Measurements from ENCODE around the gene ANO10.

Gene ANO10

DNA sequence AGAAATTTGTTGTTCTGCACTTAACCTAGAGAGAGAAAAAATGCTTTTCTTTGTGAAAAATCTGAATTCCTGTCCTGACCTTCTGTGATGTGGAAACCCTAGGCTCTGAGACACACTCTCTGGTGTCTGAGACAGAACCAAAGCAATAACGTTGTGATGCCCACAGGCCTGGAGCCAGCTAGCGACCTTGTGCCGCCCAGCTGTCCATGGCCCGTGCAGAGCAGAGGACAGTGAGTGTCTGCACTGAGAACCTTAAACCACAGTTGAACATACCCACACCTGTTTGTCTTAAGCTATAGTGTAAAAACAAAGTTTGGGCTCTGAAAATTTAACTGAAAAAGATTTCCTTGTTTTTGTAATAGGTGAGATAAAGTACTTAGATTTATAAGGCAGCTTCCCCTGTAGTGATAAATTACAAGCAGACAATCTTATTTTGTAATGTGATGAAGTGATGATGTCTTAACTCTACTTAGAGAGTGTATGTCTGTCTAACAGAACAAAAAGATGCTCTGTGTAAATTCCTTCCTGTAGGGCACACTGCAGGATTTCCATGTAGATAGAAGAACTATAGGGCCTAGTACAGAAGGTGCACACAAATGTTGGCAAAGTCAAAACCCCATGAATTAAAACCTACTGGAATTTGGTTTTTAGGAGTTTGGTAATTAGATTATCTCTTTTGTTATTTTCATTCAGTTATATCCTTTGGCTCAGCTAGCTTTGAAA lies 272.8 kb downstream of the ANO10 start:
- Histone ChIP-seq H2AFZ (ENCODE audit: low read length) (no peak overlapping the region), H3K36me3 (ENCODE audit: insufficient read depth, low read length) (peaks cover 61% of the 10 kb centered on the region)

DNA sequence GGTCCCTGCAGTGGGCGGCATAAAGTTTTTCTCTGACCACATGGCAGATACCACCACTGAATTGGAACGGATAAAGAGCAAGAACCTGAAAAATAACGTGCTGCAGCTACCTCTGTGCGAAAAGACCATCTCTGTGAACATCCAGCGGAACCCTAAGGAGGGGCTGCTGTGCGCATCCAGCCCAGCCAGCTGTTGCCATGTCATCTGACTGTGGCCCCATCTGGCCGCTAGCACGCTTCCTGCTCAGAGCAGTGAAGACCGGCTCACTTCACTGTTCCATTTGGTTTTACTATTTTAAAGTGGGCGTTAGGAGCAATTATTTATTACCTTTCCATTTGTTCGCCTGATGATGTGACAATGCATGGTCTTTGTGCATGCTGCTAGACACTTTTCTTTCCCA lies 273.5 kb downstream of the ANO10 start:
- peaks cover 67% of the 10 kb centered on the region for H3K36me3 ChIP-seq (ENCODE audit: insufficient read depth, low read length)
- no peaks in the 10 kb centered on the region for H3F3A ChIP-seq (ENCODE audit: insufficient read depth, low read length)
- H3K4me1 ChIP-seq (ENCODE audit: insufficient read depth, low read length, severe bottlenecking): no peaks in the 10 kb centered on the region
- no peak overlapping the region for H3K4me2 ChIP-seq (ENCODE audit: low read length)
- H3K4me3 ChIP-seq (ENCODE audit: low read depth, low read length, poor library complexity, severe bottlenecking): no peak overlapping the region
- no peak overlapping the region for H3K27ac ChIP-seq (ENCODE audit: low read depth, low read length, poor library complexity, severe bottlenecking)
- H3K79me2 ChIP-seq (ENCODE audit: insufficient read depth, low read length): no peaks in the 10 kb centered on the region
- no peaks in the 10 kb centered on the region for H3K27me3 ChIP-seq (ENCODE audit: insufficient read depth, low read length)
- no peaks in the 10 kb centered on the region for H3K9me2 ChIP-seq (ENCODE audit: low read depth, low read length)
- no peak overlapping the region for H2AFZ ChIP-seq (ENCODE audit: low read length)
- H3K9me3 ChIP-seq (ENCODE audit: low read length): peaks cover 7% of the 10 kb centered on the region
- H3K9ac ChIP-seq (ENCODE audit: low read length): no peak overlapping the region
- H4K20me1 ChIP-seq (ENCODE audit: insufficient read depth, low read length): no peaks in the 10 kb centered on the region
- TF ChIP-seq, protein P1, sequence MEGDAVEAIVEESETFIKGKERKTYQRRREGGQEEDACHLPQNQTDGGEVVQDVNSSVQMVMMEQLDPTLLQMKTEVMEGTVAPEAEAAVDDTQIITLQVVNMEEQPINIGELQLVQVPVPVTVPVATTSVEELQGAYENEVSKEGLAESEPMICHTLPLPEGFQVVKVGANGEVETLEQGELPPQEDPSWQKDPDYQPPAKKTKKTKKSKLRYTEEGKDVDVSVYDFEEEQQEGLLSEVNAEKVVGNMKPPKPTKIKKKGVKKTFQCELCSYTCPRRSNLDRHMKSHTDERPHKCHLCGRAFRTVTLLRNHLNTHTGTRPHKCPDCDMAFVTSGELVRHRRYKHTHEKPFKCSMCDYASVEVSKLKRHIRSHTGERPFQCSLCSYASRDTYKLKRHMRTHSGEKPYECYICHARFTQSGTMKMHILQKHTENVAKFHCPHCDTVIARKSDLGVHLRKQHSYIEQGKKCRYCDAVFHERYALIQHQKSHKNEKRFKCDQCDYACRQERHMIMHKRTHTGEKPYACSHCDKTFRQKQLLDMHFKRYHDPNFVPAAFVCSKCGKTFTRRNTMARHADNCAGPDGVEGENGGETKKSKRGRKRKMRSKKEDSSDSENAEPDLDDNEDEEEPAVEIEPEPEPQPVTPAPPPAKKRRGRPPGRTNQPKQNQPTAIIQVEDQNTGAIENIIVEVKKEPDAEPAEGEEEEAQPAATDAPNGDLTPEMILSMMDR (IDR thresholded peaks at IDR 0.05; ENCODE audit: low read length): no peak
- no peak for TF ChIP-seq EZH2 (IDR thresholded peaks at IDR 0.05; ENCODE audit: borderline replicate concordance, low read length)

More for the DNA sequence above, 272.8 kb downstream of the ANO10 start:
- TF ChIP-seq, protein P1 (IDR thresholded peaks at IDR 0.05; ENCODE audit: low read length): no peak
- TF ChIP-seq EZH2 (IDR thresholded peaks at IDR 0.05; ENCODE audit: borderline replicate concordance, low read length): no peak
- Histone ChIP-seq H3K4me3 (ENCODE audit: low read depth, low read length, poor library complexity, severe bottlenecking) (no peak overlapping the region), H3K4me1 (ENCODE audit: insufficient read depth, low read length, severe bottlenecking) (no peaks in the 10 kb centered on the region), H3K27me3 (ENCODE audit: insufficient read depth, low read length) (no peaks in the 10 kb centered on the region), H3K9ac (ENCODE audit: low read length) (no peak overlapping the region), H3K4me2 (ENCODE audit: low read length) (no peak overlapping the region), H3K27ac (ENCODE audit: low read depth, low read length, poor library complexity, severe bottlenecking) (no peak overlapping the region), H3K79me2 (ENCODE audit: insufficient read depth, low read length) (no peaks in the 10 kb centered on the region), H3K9me2 (ENCODE audit: low read depth, low read length) (no peaks in the 10 kb centered on the region), H4K20me1 (ENCODE audit: insufficient read depth, low read length) (no peaks in the 10 kb centered on the region), H3F3A (ENCODE audit: insufficient read depth, low read length) (no peaks in the 10 kb centered on the region), H3K9me3 (ENCODE audit: low read length) (peaks cover 10% of the 10 kb centered on the region)

DNA sequence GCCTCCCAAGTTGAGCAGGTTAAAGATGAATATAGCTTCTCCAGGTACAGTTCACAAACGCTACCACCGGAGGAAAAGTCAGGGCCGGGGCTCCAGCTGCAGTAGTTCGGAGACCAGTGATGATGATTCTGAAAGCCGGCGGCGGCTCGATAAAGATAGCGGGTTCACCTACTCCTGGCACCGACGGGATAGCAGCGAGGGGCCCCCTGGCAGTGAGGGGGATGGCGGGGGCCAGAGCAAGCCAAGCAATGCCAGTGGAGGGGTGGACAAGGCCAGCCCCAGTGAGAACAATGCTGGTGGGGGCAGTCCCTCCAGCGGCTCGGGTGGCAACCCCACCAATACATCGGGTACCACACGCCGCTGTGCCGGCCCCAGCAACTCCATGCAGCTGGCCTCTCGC lies 274.0 kb downstream of the ANO10 start:
- Histone ChIP-seq H4K20me1 (ENCODE audit: insufficient read depth, low read length) (no peaks in the 10 kb centered on the region), H3K4me3 (ENCODE audit: low read depth, low read length, poor library complexity, severe bottlenecking) (no peak overlapping the region), H3K79me2 (ENCODE audit: insufficient read depth, low read length) (no peaks in the 10 kb centered on the region), H3K27ac (ENCODE audit: low read depth, low read length, poor library complexity, severe bottlenecking) (no peak overlapping the region), H3K27me3 (ENCODE audit: insufficient read depth, low read length) (no peaks in the 10 kb centered on the region), H3K4me1 (ENCODE audit: insufficient read depth, low read length, severe bottlenecking) (no peaks in the 10 kb centered on the region), H3F3A (ENCODE audit: insufficient read depth, low read length) (no peaks in the 10 kb centered on the region), H3K9me3 (ENCODE audit: low read length) (peaks cover 2% of the 10 kb centered on the region), H3K36me3 (ENCODE audit: insufficient read depth, low read length) (peaks cover 73% of the 10 kb centered on the region), H3K9ac (ENCODE audit: low read length) (no peak overlapping the region), H2AFZ (ENCODE audit: low read length) (no peak overlapping the region), H3K9me2 (ENCODE audit: low read depth, low read length) (no peaks in the 10 kb centered on the region), H3K4me2 (ENCODE audit: low read length) (no peak overlapping the region)
- TF ChIP-seq, protein P1 (IDR thresholded peaks at IDR 0.05; ENCODE audit: low read length): no peak
- TF ChIP-seq EZH2 (IDR thresholded peaks at IDR 0.05; ENCODE audit: borderline replicate concordance, low read length): no peak

All from OCI-LY1 (cell line).